Keratinocyte (primary cell): ENCODE data around the gene TJP2. TPM values are rescaled to one million over a fixed set of nuclear protein-coding genes. Genes with fewer than 3 reads are reported as not detected.

ENCODE experiments used
- DNase-seq: peaks from one replicate; pipeline ENCODE4 v3.0.0-alpha.2; 2011; ENCODE audit warnings: low read depth, missing footprints, low spot score
- FAIRE-seq: peaks from 2 replicates; lab custom pipeline; 2011; peaks lifted over from hg19 to GRCh38; lab: Jason Lieb, UNC
- H2AFZ ChIP-seq: 2 replicates; pipeline ENCODE4 v1.6.0; 2012; ENCODE audit warnings: low read length, control low read depth, inconsistent platforms; ENCODE audit not compliant: control insufficient read depth
- H3K27ac ChIP-seq: 2 replicates; pipeline ENCODE4 v1.5.1; 2011; ENCODE audit warnings: low read length; ENCODE audit not compliant: control insufficient read depth, insufficient read depth
- H3K27me3 ChIP-seq: 3 replicates; pipeline ENCODE4 v1.6.0; 2011; ENCODE audit warnings: low read length; ENCODE audit not compliant: control insufficient read depth, insufficient read depth; ENCODE audit errors: extremely low read depth
- H3K36me3 ChIP-seq, 2 experiments: 2 replicates in 1 of 2; 3 replicates in 1 of 2; pipeline ENCODE4 v1.5.1; 2011; ENCODE audit warnings: low read length in 2 of 2, mild to moderate bottlenecking in 1 of 2; ENCODE audit not compliant: control insufficient read depth in 2 of 2, insufficient read depth in 2 of 2; ENCODE audit errors: extremely low read depth in 1 of 2
- H3K4me1 ChIP-seq: 3 replicates; pipeline ENCODE4 v1.5.1; 2011; ENCODE audit warnings: low read length; ENCODE audit not compliant: control insufficient read depth, insufficient read depth; ENCODE audit errors: extremely low read depth
- H3K4me2 ChIP-seq: 3 replicates; pipeline ENCODE4 v1.6.0; 2011; ENCODE audit warnings: low read depth, low read length; ENCODE audit not compliant: control insufficient read depth, insufficient read depth; ENCODE audit errors: extremely low read depth
- H3K4me3 ChIP-seq, 3 experiments: fragments of 200-600 bp in 1 of 3; sonication (generic) in 1 of 3; 2 replicates in 2 of 3; 3 replicates in 1 of 3; pipeline ENCODE4 v1.5.1; 2011 to 2016; ENCODE audit warnings: low read length in 3 of 3, mild to moderate bottlenecking in 3 of 3, control low read depth in 2 of 3, inconsistent platforms in 1 of 3, low read depth in 1 of 3, mixed read lengths in 1 of 3, mixed run types in 1 of 3, moderate library complexity in 1 of 3; ENCODE audit not compliant: control insufficient read depth in 2 of 3, insufficient read depth in 2 of 3; ENCODE audit errors: extremely low read depth in 1 of 3
- H3K79me2 ChIP-seq: 2 replicates; pipeline ENCODE4 v1.6.0; 2012; ENCODE audit warnings: low read length; ENCODE audit not compliant: control insufficient read depth, insufficient read depth
- H3K9ac ChIP-seq: 3 replicates; pipeline ENCODE4 v1.6.0; 2011; ENCODE audit warnings: low read length; ENCODE audit not compliant: control insufficient read depth, insufficient read depth; ENCODE audit errors: extremely low read depth
- H3K9me1 ChIP-seq: 3 replicates; pipeline ENCODE4 v1.6.0; 2011; ENCODE audit warnings: low read length; ENCODE audit not compliant: control insufficient read depth, insufficient read depth; ENCODE audit errors: extremely low read depth
- H3K9me3 ChIP-seq: 2 replicates; pipeline ENCODE4 v1.5.1; 2012; ENCODE audit warnings: low read depth, low read length; ENCODE audit not compliant: control insufficient read depth
- H4K20me1 ChIP-seq: 3 replicates; pipeline ENCODE4 v1.6.0; 2011; ENCODE audit warnings: low read length; ENCODE audit not compliant: control insufficient read depth, insufficient read depth; ENCODE audit errors: extremely low read depth
- CTCF ChIP-seq, 3 experiments: IDR thresholded peaks in 1 of 3; conservative IDR thresholded peaks in 1 of 3; optimal IDR thresholded peaks in 1 of 3; 2 replicates in 2 of 3; 3 replicates in 1 of 3; pipeline versions ENCODE3 to v1.5.1; 2011; ENCODE audit warnings: low read length in 3 of 3, mild to moderate bottlenecking in 3 of 3, moderate library complexity in 2 of 3, control low read depth in 1 of 3, inconsistent platforms in 1 of 3; ENCODE audit not compliant: insufficient read depth in 2 of 3; ENCODE audit errors: extremely low read depth in 1 of 3
- EZH2 ChIP-seq: IDR thresholded peaks from one replicate; pipeline ENCODE4 v1.6.1; 2012; ENCODE audit warnings: inconsistent platforms, mild to moderate bottlenecking, low read length, moderate library complexity
- dilution Hi-C: fragments of 300-500 bp; cut with MboI; formaldehyde crosslinking; loops from one replicate; pipeline ENCODE4 v1.7.0; 2020; ENCODE audit warnings: low sequenced_read_pairs; ENCODE audit not compliant: extremely low pct_ligation_motif_present
- polyA plus RNA-seq, 5 experiments: library from polyadenylated mRNA; depleted of rRNA in 3 of 5; stranded (reverse) in 3 of 5; stranded (forward) in 1 of 5; unstranded in 1 of 5; fragments of >200 nt; gene quantifications; 1 replicate in 1 of 5; 2 replicates in 3 of 5; 3 replicates in 1 of 5; pipeline versions ENCODE4 v1.2.1 to v1.2.3, GENCODE V29; 2011 to 2012; ENCODE audit warnings: missing spikeins in 2 of 5, low read depth in 1 of 5, low replicate concordance in 1 of 5

Gene TJP2
- polyA plus RNA-seq, 1 donor (not counting 4 experiments of a cell fraction or from before 2014, with no cell fraction given): 74.8 TPM

DNA sequence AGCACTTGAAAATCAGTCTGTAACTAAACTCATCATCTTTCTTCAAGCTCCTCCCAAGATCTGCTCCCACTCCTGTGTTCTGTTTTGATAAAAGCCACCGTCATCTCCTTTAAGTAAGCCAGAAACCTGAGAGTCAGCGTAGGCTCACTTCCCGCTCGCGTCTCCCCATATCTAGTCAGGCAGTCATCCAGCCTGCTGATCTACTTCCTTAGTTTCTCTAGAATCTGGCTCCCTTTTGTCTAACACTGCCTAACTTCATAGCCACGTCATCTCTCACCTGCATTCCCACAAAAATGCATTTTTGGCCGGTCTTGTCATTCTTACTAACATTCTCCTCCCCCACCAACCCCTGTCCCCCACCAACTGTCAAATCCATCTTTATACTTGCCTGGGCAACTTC is 3.0 kb upstream of the TJP2 start:
- Histone ChIP-seq H3K9ac (peak overlapping the region; percentile 65), H3K4me2 (peak overlapping the region; percentile 75), H3K27me3 (no peaks in the 10 kb centered on the region), H3K9me3 (no peaks in the 10 kb centered on the region), H2AFZ (no peak overlapping the region), H3K4me3 (peak overlapping the region in 1 of 3 experiments; percentile 13), H4K20me1 (no peaks in the 10 kb centered on the region), H3K27ac (peak overlapping the region; percentile 100), H3K79me2 (peaks cover 25% of the 10 kb centered on the region), H3K36me3 (no peaks in the 10 kb centered on the region), H3K4me1 (peaks cover 52% of the 10 kb centered on the region), H3K9me1 (no peaks in the 10 kb centered on the region)
- FAIRE-seq (peak; percentile 95), DNase-seq (peak; percentile 82)
- TF ChIP-seq CTCF (optimal IDR thresholded peaks at IDR 0.05 in 1 of 3, IDR thresholded peaks at IDR 0.05 in 1 of 3, conservative IDR thresholded peaks at IDR 0.05 in 1 of 3; ENCODE audit: extremely low read depth in 1 of 3, insufficient read depth in 2 of 3, low read length in 3 of 3): no peak
- no peak for TF ChIP-seq EZH2
- dilution Hi-C loops: no loop called here

- Histone ChIP-seq H3K4me3 (peak overlapping the region in 1 of 3 experiments; percentile 7), H3K9ac (peak overlapping the region; percentile 53), H3K36me3 (no peaks in the 10 kb centered on the region), H2AFZ (no peak overlapping the region), H4K20me1 (no peaks in the 10 kb centered on the region), H3K4me1 (peaks cover 57% of the 10 kb centered on the region), H3K9me3 (no peaks in the 10 kb centered on the region), H3K9me1 (no peaks in the 10 kb centered on the region), H3K27ac (peak overlapping the region; percentile 100), H3K79me2 (peaks cover 30% of the 10 kb centered on the region), H3K4me2 (peak overlapping the region; percentile 75), H3K27me3 (no peaks in the 10 kb centered on the region)
- TF ChIP-seq CTCF (optimal IDR thresholded peaks at IDR 0.05 in 1 of 3, IDR thresholded peaks at IDR 0.05 in 1 of 3, conservative IDR thresholded peaks at IDR 0.05 in 1 of 3; ENCODE audit: extremely low read depth in 1 of 3, insufficient read depth in 2 of 3, low read length in 3 of 3): no peak
- no peak for TF ChIP-seq EZH2
- DNase-seq (no peak), FAIRE-seq (no peak)
- dilution Hi-C loops: no loop called here
Measured at GRCh38 chr9:69171517-69171916, 2.6 kb upstream of the TJP2 start.
